Fibroblast of pulmonary artery (primary cell): ENCODE results near the gene ZNF726.
"Not testable (repeated sequence)": the region's sequence is repeated elsewhere in the genome, so short reads cannot be mapped to it uniquely, and the experiment has no call there.

Experiments used
- DNase-seq: peaks from one replicate; pipeline ENCODE4 v3.0.0-alpha.2; 2010; ENCODE audit warnings: low read depth
- H3K4me3 ChIP-seq: replicated peaks from 2 replicates; pipeline ENCODE4 v1.5.1; 2011; ENCODE audit warnings: low read depth, mild to moderate bottlenecking, control low read depth, low read length, moderate library complexity
- TF ChIP-seq, protein P1 (sequence below): IDR thresholded peaks from 2 replicates; pipeline ENCODE4 v1.5.1; 2011; ENCODE audit warnings: mild to moderate bottlenecking, control low read depth, low read length, inconsistent platforms; ENCODE audit errors: missing control alignments

Gene ZNF726

GRCh38 chr19:23971598-23971997, 56.9 kb downstream of the ZNF726 start:
- DNase-seq = no peak
- H3K4me3 ChIP-seq = no peak overlapping the region
- TF ChIP-seq, protein P1, sequence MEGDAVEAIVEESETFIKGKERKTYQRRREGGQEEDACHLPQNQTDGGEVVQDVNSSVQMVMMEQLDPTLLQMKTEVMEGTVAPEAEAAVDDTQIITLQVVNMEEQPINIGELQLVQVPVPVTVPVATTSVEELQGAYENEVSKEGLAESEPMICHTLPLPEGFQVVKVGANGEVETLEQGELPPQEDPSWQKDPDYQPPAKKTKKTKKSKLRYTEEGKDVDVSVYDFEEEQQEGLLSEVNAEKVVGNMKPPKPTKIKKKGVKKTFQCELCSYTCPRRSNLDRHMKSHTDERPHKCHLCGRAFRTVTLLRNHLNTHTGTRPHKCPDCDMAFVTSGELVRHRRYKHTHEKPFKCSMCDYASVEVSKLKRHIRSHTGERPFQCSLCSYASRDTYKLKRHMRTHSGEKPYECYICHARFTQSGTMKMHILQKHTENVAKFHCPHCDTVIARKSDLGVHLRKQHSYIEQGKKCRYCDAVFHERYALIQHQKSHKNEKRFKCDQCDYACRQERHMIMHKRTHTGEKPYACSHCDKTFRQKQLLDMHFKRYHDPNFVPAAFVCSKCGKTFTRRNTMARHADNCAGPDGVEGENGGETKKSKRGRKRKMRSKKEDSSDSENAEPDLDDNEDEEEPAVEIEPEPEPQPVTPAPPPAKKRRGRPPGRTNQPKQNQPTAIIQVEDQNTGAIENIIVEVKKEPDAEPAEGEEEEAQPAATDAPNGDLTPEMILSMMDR = no peak

GRCh38 chr19:23972161-23972560, 57.5 kb downstream of the ZNF726 start:
- TF ChIP-seq, protein P1 = no peak
- no peak for DNase-seq
- no peak overlapping the region for H3K4me3 ChIP-seq

DNA sequence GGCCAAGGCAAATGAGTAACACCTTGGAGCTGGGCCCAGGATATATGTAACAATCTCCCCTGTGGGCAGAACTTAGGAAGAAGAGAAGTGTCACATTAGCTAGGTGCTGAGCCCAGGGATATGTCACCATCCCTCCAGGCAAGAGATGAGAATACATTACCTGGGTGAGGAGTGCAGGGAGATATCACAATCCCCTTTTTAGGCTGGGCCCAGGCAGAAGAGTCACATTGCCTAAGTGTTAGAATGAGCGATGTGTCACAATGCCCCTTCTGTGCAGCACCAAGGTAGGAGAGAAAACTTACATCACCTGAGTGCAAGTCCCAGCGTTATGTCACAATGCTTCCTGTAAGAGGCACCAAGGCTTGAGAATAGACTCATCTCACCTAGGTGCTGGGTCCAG, 60.3 kb downstream of the ZNF726 start:
- TF ChIP-seq, protein P1 = no peak
- no peak for DNase-seq
- H3K4me3 ChIP-seq = no peak overlapping the region

- not testable (repeated sequence) for DNase-seq, H3K4me3 ChIP-seq
Measured at GRCh38 chr19:23976631-23977030, 61.9 kb downstream of the ZNF726 start.

DNA sequence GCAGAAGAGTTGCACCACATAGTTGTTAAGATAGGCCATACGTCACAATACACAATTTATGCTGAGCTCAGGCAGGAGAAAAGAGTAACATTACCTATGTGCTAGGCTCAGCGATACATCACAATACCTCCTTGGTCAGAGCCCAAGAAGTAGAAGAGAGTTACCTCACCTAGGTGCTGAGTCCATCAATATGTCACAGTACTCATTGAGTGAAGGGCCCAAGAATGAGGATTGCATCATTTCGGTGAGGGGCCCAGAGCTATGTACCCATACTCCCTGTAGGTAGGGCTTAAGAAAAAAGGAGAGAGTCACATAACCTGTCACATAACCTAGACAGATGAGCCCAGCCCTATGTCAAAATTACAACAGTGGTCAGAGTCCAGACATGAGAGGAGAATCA, 62.6 kb downstream of the ZNF726 start:
- DNase-seq, H3K4me3 ChIP-seq: not testable (repeated sequence)

DNA sequence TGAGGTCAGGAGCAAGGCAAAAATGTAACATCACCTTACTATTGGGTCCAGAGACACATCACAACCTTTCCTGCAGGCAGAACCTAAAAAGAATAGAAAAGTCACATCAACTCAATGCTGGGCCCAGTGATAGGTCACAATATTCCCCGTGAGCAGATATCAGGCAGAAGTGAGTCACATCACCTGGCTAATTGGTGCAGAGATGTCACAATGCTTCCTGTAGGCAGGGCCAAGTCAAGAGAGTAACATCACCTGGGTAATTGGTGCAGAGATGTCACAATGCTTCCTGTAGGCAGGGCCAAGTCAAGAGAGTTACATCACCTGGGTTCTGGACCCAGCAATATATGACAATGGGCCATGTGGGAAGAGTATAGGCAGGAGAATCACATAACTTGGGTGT, 63.4 kb downstream of the ZNF726 start:
- no peak overlapping the region for H3K4me3 ChIP-seq
- DNase-seq = no peak
- TF ChIP-seq, protein P1 = no peak

GRCh38 chr19:23980805-23981204, 66.1 kb downstream of the ZNF726 start:
- TF ChIP-seq, protein P1 = no peak
- H3K4me3 ChIP-seq = no peak overlapping the region
- DNase-seq = no peak

DNA sequence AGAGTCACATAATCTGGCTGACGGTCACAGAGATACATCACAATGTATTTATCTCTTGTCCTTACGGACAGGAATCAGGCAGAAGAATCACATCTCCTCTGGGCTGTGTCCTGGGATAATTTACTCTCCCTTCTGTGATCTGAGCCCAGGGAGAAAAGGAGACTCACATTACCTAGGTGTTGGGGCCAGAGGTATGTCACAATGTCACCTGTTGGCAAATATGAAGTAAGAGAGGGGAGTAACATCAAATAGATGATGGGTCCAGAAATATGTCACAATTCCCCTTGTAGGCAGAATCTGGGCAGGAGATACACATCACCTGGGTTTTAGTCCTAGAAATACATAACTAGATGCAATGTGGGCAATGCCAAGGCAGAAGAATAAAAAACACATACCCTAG, 67.2 kb downstream of the ZNF726 start:
- TF ChIP-seq, protein P1 = no peak
- no peak for DNase-seq
- H3K4me3 ChIP-seq = no peak overlapping the region
